Measurements from ENCODE around the gene MRPS26. TPM values are rescaled to one million over a fixed set of nuclear protein-coding genes. Genes with fewer than 3 reads are reported as not detected.

Gene MRPS26
- total RNA-seq, 4 donors from 2014 or later: 71.5 to 86.4 (median 76.5) TPM

GRCh38 chr20:3090565-3090964 lies 44.7 kb downstream of the MRPS26 start:
- WGBS, 2 donors: 3 to 14% methylated on average over 1 of the region's 1 CpG
- intact Hi-C loops (cut with DNase I; ENCODE audit: low total_unique reads): no loop called here
- DNase-seq (ENCODE audit: low spot score in 2 of 2): no peak
- no peak overlapping the region for H3K4me3 ChIP-seq (ENCODE audit: low read depth, poor library complexity, severe bottlenecking)
- no peak for TF ChIP-seq CTCF (IDR thresholded peaks at IDR 0.05)
- TF ChIP-seq POLR2A (IDR thresholded peaks at IDR 0.05): no peak

- DNase-seq (ENCODE audit: low spot score in 2 of 2): no peak
- TF ChIP-seq CTCF (IDR thresholded peaks at IDR 0.05) (no peak), POLR2A (IDR thresholded peaks at IDR 0.05) (no peak)
- H3K4me3 ChIP-seq (ENCODE audit: low read depth, poor library complexity, severe bottlenecking): no peak overlapping the region
- WGBS, 2 donors: 16 to 19% methylated on average over 26 to 32 of the region's 81 CpGs
- intact Hi-C loops (cut with DNase I; ENCODE audit: low total_unique reads): no loop called here
Measured at GRCh38 chr20:3092611-3093379, 46.9 kb downstream of the MRPS26 start.

GRCh38 chr20:3093861-3094361 lies 48.1 kb downstream of the MRPS26 start:
- intact Hi-C loops (cut with DNase I; ENCODE audit: low total_unique reads): no loop called here
- TF ChIP-seq CTCF (IDR thresholded peaks at IDR 0.05) (no peak), POLR2A (IDR thresholded peaks at IDR 0.05) (no peak)
- no peak overlapping the region for H3K4me3 ChIP-seq (ENCODE audit: low read depth, poor library complexity, severe bottlenecking)
- 51 to 64% methylated on average over 8 to 10 of the region's 10 CpGs for WGBS, 2 donors
- no peak for DNase-seq (ENCODE audit: low spot score in 2 of 2)

- TF ChIP-seq CTCF (IDR thresholded peaks at IDR 0.05): no peak
- no peak for TF ChIP-seq POLR2A (IDR thresholded peaks at IDR 0.05)
- no peak for DNase-seq (ENCODE audit: low spot score in 2 of 2)
- WGBS, 2 donors: 83 to 90% methylated on average over 13 of the region's 13 CpGs
- no peak overlapping the region for H3K4me3 ChIP-seq (ENCODE audit: low read depth, poor library complexity, severe bottlenecking)
- intact Hi-C loops (cut with DNase I; ENCODE audit: low total_unique reads): no loop called here
Measured at GRCh38 chr20:3094848-3095629, 49.2 kb downstream of the MRPS26 start.

Other genes with a start within 250 kb of the MRPS26 start
- 1 to 10 TPM in 3 of 4 donors, under 1 TPM in 1; 0.12 to 3.6 (median 1.4) TPM for gene CPXM1, start 245.4 kb upstream of the MRPS26 start, total RNA-seq
- gene C20orf141, start 231.1 kb upstream of the MRPS26 start, total RNA-seq: not detected
- gene TMEM239, start 229.7 kb upstream of the MRPS26 start, total RNA-seq: not detected
- 10 to 100 TPM; 10.6 to 16.6 (median 13.1) TPM for gene PCED1A, start 205.4 kb upstream of the MRPS26 start, total RNA-seq
- 10 to 100 TPM; 34.9 to 39.2 (median 37.7) TPM for gene VPS16, start 205.3 kb upstream of the MRPS26 start, total RNA-seq
- gene PTPRA, start 172.6 kb upstream of the MRPS26 start, total RNA-seq: 10 to 100 TPM; 50.7 to 96.7 (median 64.1) TPM
- not detected for gene GNRH2, start 2.4 kb upstream of the MRPS26 start, total RNA-seq
- not detected for gene OXT, start 25.6 kb downstream of the MRPS26 start, total RNA-seq
- gene AVP, start 38.7 kb downstream of the MRPS26 start, total RNA-seq: not detected
- gene FASTKD5, start 113.8 kb downstream of the MRPS26 start, total RNA-seq: 10 to 100 TPM; 14.3 to 18.1 (median 15.9) TPM
- gene UBOX5, start 113.8 kb downstream of the MRPS26 start, total RNA-seq: 10 to 100 TPM in 3 of 4 donors, 1 to 10 TPM in 1; 6.1 to 12.7 (median 11.9) TPM
- 1 to 10 TPM; 4.4 to 9.7 (median 7.7) TPM for gene LZTS3, start 127.5 kb downstream of the MRPS26 start, total RNA-seq
- 100 to 1,000 TPM in 1 of 4 donors, 10 to 100 TPM in 3; 53.6 to 109 (median 89.0) TPM for gene DDRGK1, start 158.6 kb downstream of the MRPS26 start, total RNA-seq
- 10 to 100 TPM; 39.3 to 55.8 (median 46.8) TPM for gene ITPA, start 163.4 kb downstream of the MRPS26 start, total RNA-seq
- gene SLC4A11, start 193.1 kb downstream of the MRPS26 start, total RNA-seq: 10 to 100 TPM in 3 of 4 donors, 1 to 10 TPM in 1; 4.5 to 26.0 (median 14.0) TPM